PC-3 (cell line): ENCODE measurements around the gene ZNF132. TPM values are rescaled to one million over a fixed set of nuclear protein-coding genes. Genes with fewer than 3 reads are reported as not detected.

Source experiments
- ATAC-seq: fragments of 200-7000 bp; cut with Tn5 transposase; 2 replicates; pipeline ENCODE4 v1.9.1; 2020; ENCODE audit warnings: mild to moderate bottlenecking, moderate library complexity
- BruUV-seq: library from RNA; stranded (reverse); fragments of 400-500 nt; replicated peaks from 2 replicates; lab custom pipeline; 2021; lab: Mats Ljungman, UMichigan
- CTCF ChIA-PET: fragments of 300-600 bp; sonication (Branson Sonifier 250); formaldehyde crosslinking; loops from one replicate; lab custom pipeline; 2022; ENCODE audit warnings: antibody characterized with exemption; lab: Charles Lee
- POLR2A ChIA-PET: fragments of 300-600 bp; sonication (Branson Sonifier 250); formaldehyde crosslinking; loops from one replicate; lab custom pipeline; 2022; ENCODE audit warnings: antibody characterized with exemption; ENCODE audit not compliant: unreplicated experiment; lab: Charles Lee
- DNase-seq: peaks from one replicate; pipeline ENCODE4 v3.0.0-alpha.2; 2015
- H2AFZ ChIP-seq: fragments of 300-600 bp; sonication (generic); 2 replicates; pipeline ENCODE4 v1.6.0; 2016; ENCODE audit warnings: antibody characterized with exemption, low read length
- H3F3A ChIP-seq: fragments of 300-600 bp; sonication (generic); one replicate; pipeline ENCODE4 v1.6.0; 2017; ENCODE audit warnings: antibody characterized with exemption, low read length, control low read depth, mild to moderate bottlenecking; ENCODE audit not compliant: unreplicated experiment
- H3K27ac ChIP-seq: fragments of 300-600 bp; sonication (generic); 2 replicates; pipeline ENCODE4 v1.5.1; 2016; ENCODE audit warnings: mild to moderate bottlenecking, low read length
- H3K27me3 ChIP-seq: fragments of 300-600 bp; sonication (generic); 2 replicates; pipeline ENCODE4 v1.6.1; 2016; ENCODE audit warnings: low read length, mixed read lengths
- H3K36me3 ChIP-seq: fragments of 300-600 bp; sonication (generic); 2 replicates; pipeline ENCODE4 v1.6.1; 2016; ENCODE audit warnings: low read depth, mixed run types, low read length, mixed read lengths
- H3K4me1 ChIP-seq: fragments of 300-600 bp; sonication (generic); 2 replicates; pipeline ENCODE4 v1.5.1; 2016; ENCODE audit warnings: low read length; ENCODE audit not compliant: insufficient read depth
- H3K4me2 ChIP-seq: fragments of 300-600 bp; sonication (generic); 2 replicates; pipeline ENCODE4 v1.6.0; 2016; ENCODE audit warnings: low read length
- H3K4me3 ChIP-seq: fragments of 300-600 bp; sonication (generic); 2 replicates; pipeline ENCODE4 v1.5.1; 2016; ENCODE audit warnings: mild to moderate bottlenecking, low read length, mixed read lengths
- H3K79me2 ChIP-seq: fragments of 300-600 bp; sonication (generic); 2 replicates; pipeline ENCODE4 v1.6.1; 2017; ENCODE audit warnings: low read length, mixed read lengths
- H3K9ac ChIP-seq: fragments of 300-600 bp; sonication (generic); 2 replicates; pipeline ENCODE4 v1.6.0; 2016; ENCODE audit warnings: mild to moderate bottlenecking, low read length
- H3K9me2 ChIP-seq: fragments of 300-600 bp; sonication (generic); replicated peaks from 2 replicates; pipeline ENCODE4 v1.6.1; 2016; ENCODE audit warnings: mixed run types, low read length, mixed read lengths
- H3K9me3 ChIP-seq: fragments of 300-600 bp; sonication (generic); 2 replicates; pipeline ENCODE4 v1.6.1; 2016; ENCODE audit warnings: low read length, mixed read lengths
- H4K20me1 ChIP-seq: fragments of 300-600 bp; sonication (generic); 2 replicates; pipeline ENCODE4 v1.6.1; 2016; ENCODE audit warnings: low read length, mixed read lengths
- CTCF ChIP-seq: fragments of 300-600 bp; sonication (generic); conservative IDR thresholded peaks from 2 replicates; pipeline ENCODE4 v1.5.1; 2017; ENCODE audit warnings: antibody characterized with exemption, low read depth, mild to moderate bottlenecking, low read length
- EZH2 ChIP-seq: fragments of 300-600 bp; sonication (generic); IDR thresholded peaks from one replicate; pipeline ENCODE4 v1.6.1; 2017; ENCODE audit warnings: antibody characterized with exemption, mild to moderate bottlenecking, low read length; ENCODE audit not compliant: unreplicated experiment
- EZH2phosphoT487 ChIP-seq: fragments of 300-600 bp; sonication (generic); IDR thresholded peaks from 2 replicates; pipeline ENCODE4 v1.6.1; 2018; ENCODE audit warnings: mild to moderate bottlenecking, antibody characterized with exemption, low read length, borderline replicate concordance
- intact Hi-C: fragments of 100-400 bp; cut with micrococcal nuclease; formaldehyde crosslinking; loops from 2 replicates; pipeline ENCODE4 v1.9.0; 2023
- total RNA-seq: library from RNA; depleted of rRNA; stranded (reverse); fragments of >200 nt; gene quantifications from 2 replicates; pipeline ENCODE4 v1.2.3, GENCODE V29; 2014

The ZNF132 gene
- total RNA-seq, 1 experiment from 2014 or later, result not detected

GRCh38 chr19:58387338-58388174, 52.4 kb downstream of the ZNF132 start:
- Histone ChIP-seq H4K20me1 (peaks cover 36% of the 10 kb centered on the region), H3K9me2 (no peaks in the 10 kb centered on the region), H3K9me3 (no peaks in the 10 kb centered on the region), H3K79me2 (peaks cover 68% of the 10 kb centered on the region), H3K27me3 (no peaks in the 10 kb centered on the region), H2AFZ (no peak overlapping the region), H3K4me2 (peak overlapping the region; percentile 92), H3F3A (peaks cover 3% of the 10 kb centered on the region), H3K4me1 (peaks cover 29% of the 10 kb centered on the region), H3K9ac (peak overlapping the region; percentile 91), H3K4me3 (peak overlapping the region; percentile 96), H3K36me3 (peaks cover 41% of the 10 kb centered on the region), H3K27ac (peak overlapping the region; percentile 12)
- TF ChIP-seq EZH2phosphoT487 (no peak), EZH2 (no peak), CTCF (peak; percentile 34; the same call in 1 of the 2 replicates)
- intact Hi-C loops, result loop anchor here (1.0 kb wide), 1 partner anchor 157 kb away; the partner anchor contains the start of gene TRIM28
- POLR2A ChIA-PET, result interaction anchor here (0.6 kb wide), 1 partner anchor 89 kb away, joined by 4 read pairs; no protein-coding TSS in a partner anchor
- CTCF ChIA-PET, result no interaction called here
- TSS peak; percentile 66 for BruUV-seq
- ATAC-seq (no peak), DNase-seq (no peak)

GRCh38 chr19:58386576-58387337, 53.2 kb downstream of the ZNF132 start, which contains the start of gene RPS5:
TSS of gene RPS5 (plus strand) at chr19:58387269. CDS start at chr19:58388138, 869 bp downstream.
- Histone ChIP-seq H3K36me3 (peaks cover 35% of the 10 kb centered on the region), H3K4me3 (peak within 1 kb of the TSS; percentile 96), H4K20me1 (peaks cover 30% of the 10 kb centered on the region), H2AFZ (peak within 1 kb of the TSS; percentile 70), H3K9me2 (no peaks in the 10 kb centered on the region), H3K4me2 (peak within 1 kb of the TSS; percentile 92), H3F3A (no peaks in the 10 kb centered on the region), H3K9ac (peak within 1 kb of the TSS; percentile 91), H3K4me1 (peaks cover 34% of the 10 kb centered on the region), H3K27me3 (no peaks in the 10 kb centered on the region), H3K9me3 (no peaks in the 10 kb centered on the region), H3K79me2 (peaks cover 65% of the 10 kb centered on the region), H3K27ac (peak within 1 kb of the TSS; percentile 86)
- BruUV-seq, result TSS peak; percentile 77
- DNase-seq, result peak; percentile 100
- peak; percentile 94 for TF ChIP-seq EZH2phosphoT487
- no peak for TF ChIP-seq EZH2
- TF ChIP-seq CTCF, result no peak
- POLR2A ChIA-PET, result no interaction called here
- intact Hi-C loops, result loop anchor here (1.0 kb wide), 1 partner anchor 158 kb away; the partner anchor contains the start of gene TRIM28
- peak; percentile 87 for ATAC-seq
- CTCF ChIA-PET, result no interaction called here
